PC-3 (cell line): Measurements from ENCODE around the gene METTL1. TPM values are rescaled to one million over a fixed set of nuclear protein-coding genes. Genes with fewer than 3 reads are reported as not detected.

Experiments
- ATAC-seq: fragments of 200-7000 bp; cut with Tn5 transposase; 2 replicates; pipeline ENCODE4 v1.9.1; 2020; ENCODE audit warnings: mild to moderate bottlenecking, moderate library complexity
- BruUV-seq: library from RNA; stranded (reverse); fragments of 400-500 nt; replicated peaks from 2 replicates; lab custom pipeline; 2021; lab: Mats Ljungman, UMichigan
- CTCF ChIA-PET: fragments of 300-600 bp; sonication (Branson Sonifier 250); formaldehyde crosslinking; loops from one replicate; lab custom pipeline; 2022; ENCODE audit warnings: antibody characterized with exemption; lab: Charles Lee
- POLR2A ChIA-PET: fragments of 300-600 bp; sonication (Branson Sonifier 250); formaldehyde crosslinking; loops from one replicate; lab custom pipeline; 2022; ENCODE audit warnings: antibody characterized with exemption; ENCODE audit not compliant: unreplicated experiment; lab: Charles Lee
- DNase-seq: peaks from one replicate; pipeline ENCODE4 v3.0.0-alpha.2; 2015
- H2AFZ ChIP-seq: fragments of 300-600 bp; sonication (generic); 2 replicates; pipeline ENCODE4 v1.6.0; 2016; ENCODE audit warnings: antibody characterized with exemption, low read length
- H3F3A ChIP-seq: fragments of 300-600 bp; sonication (generic); one replicate; pipeline ENCODE4 v1.6.0; 2017; ENCODE audit warnings: antibody characterized with exemption, low read length, control low read depth, mild to moderate bottlenecking; ENCODE audit not compliant: unreplicated experiment
- H3K27ac ChIP-seq: fragments of 300-600 bp; sonication (generic); 2 replicates; pipeline ENCODE4 v1.5.1; 2016; ENCODE audit warnings: mild to moderate bottlenecking, low read length
- H3K27me3 ChIP-seq: fragments of 300-600 bp; sonication (generic); 2 replicates; pipeline ENCODE4 v1.6.1; 2016; ENCODE audit warnings: low read length, mixed read lengths
- H3K36me3 ChIP-seq: fragments of 300-600 bp; sonication (generic); 2 replicates; pipeline ENCODE4 v1.6.1; 2016; ENCODE audit warnings: low read depth, mixed run types, low read length, mixed read lengths
- H3K4me1 ChIP-seq: fragments of 300-600 bp; sonication (generic); 2 replicates; pipeline ENCODE4 v1.5.1; 2016; ENCODE audit warnings: low read length; ENCODE audit not compliant: insufficient read depth
- H3K4me2 ChIP-seq: fragments of 300-600 bp; sonication (generic); 2 replicates; pipeline ENCODE4 v1.6.0; 2016; ENCODE audit warnings: low read length
- H3K4me3 ChIP-seq: fragments of 300-600 bp; sonication (generic); 2 replicates; pipeline ENCODE4 v1.5.1; 2016; ENCODE audit warnings: mild to moderate bottlenecking, low read length, mixed read lengths
- H3K79me2 ChIP-seq: fragments of 300-600 bp; sonication (generic); 2 replicates; pipeline ENCODE4 v1.6.1; 2017; ENCODE audit warnings: low read length, mixed read lengths
- H3K9ac ChIP-seq: fragments of 300-600 bp; sonication (generic); 2 replicates; pipeline ENCODE4 v1.6.0; 2016; ENCODE audit warnings: mild to moderate bottlenecking, low read length
- H3K9me2 ChIP-seq: fragments of 300-600 bp; sonication (generic); replicated peaks from 2 replicates; pipeline ENCODE4 v1.6.1; 2016; ENCODE audit warnings: mixed run types, low read length, mixed read lengths
- H3K9me3 ChIP-seq: fragments of 300-600 bp; sonication (generic); 2 replicates; pipeline ENCODE4 v1.6.1; 2016; ENCODE audit warnings: low read length, mixed read lengths
- H4K20me1 ChIP-seq: fragments of 300-600 bp; sonication (generic); 2 replicates; pipeline ENCODE4 v1.6.1; 2016; ENCODE audit warnings: low read length, mixed read lengths
- CTCF ChIP-seq: fragments of 300-600 bp; sonication (generic); conservative IDR thresholded peaks from 2 replicates; pipeline ENCODE4 v1.5.1; 2017; ENCODE audit warnings: antibody characterized with exemption, low read depth, mild to moderate bottlenecking, low read length
- EZH2 ChIP-seq: fragments of 300-600 bp; sonication (generic); IDR thresholded peaks from one replicate; pipeline ENCODE4 v1.6.1; 2017; ENCODE audit warnings: antibody characterized with exemption, mild to moderate bottlenecking, low read length; ENCODE audit not compliant: unreplicated experiment
- EZH2phosphoT487 ChIP-seq: fragments of 300-600 bp; sonication (generic); IDR thresholded peaks from 2 replicates; pipeline ENCODE4 v1.6.1; 2018; ENCODE audit warnings: mild to moderate bottlenecking, antibody characterized with exemption, low read length, borderline replicate concordance
- intact Hi-C: fragments of 100-400 bp; cut with micrococcal nuclease; formaldehyde crosslinking; loops from 2 replicates; pipeline ENCODE4 v1.9.0; 2023
- total RNA-seq: library from RNA; depleted of rRNA; stranded (reverse); fragments of >200 nt; gene quantifications from 2 replicates; pipeline ENCODE4 v1.2.3, GENCODE V29; 2014

Gene METTL1
- total RNA-seq, 1 experiment from 2014 or later = 29.8 TPM

GRCh38 chr12:57744194-57744776 is 27.6 kb downstream of the METTL1 start:
- no peak for TF ChIP-seq EZH2
- no peak for TF ChIP-seq CTCF
- no peak for TF ChIP-seq EZH2phosphoT487
- no peak for DNase-seq

GRCh38 chr12:57743769-57744168 is 28.1 kb downstream of the METTL1 start:
- no peak for DNase-seq
- H2AFZ ChIP-seq = no peak overlapping the region
- no peak overlapping the region for H3K27ac ChIP-seq
- no peaks in the 10 kb centered on the region for H3K9me3 ChIP-seq
- H3K4me2 ChIP-seq = no peak overlapping the region
- BruUV-seq = no TSS peak
- no peak for ATAC-seq
- no peaks in the 10 kb centered on the region for H3K79me2 ChIP-seq
- H3K4me1 ChIP-seq = no peaks in the 10 kb centered on the region; the same call in 1 of the 2 replicates
- POLR2A ChIA-PET = interaction anchor here (0.6 kb wide), 2 partner anchors 9 to 219 kb away, joined by 3 to 5 read pairs; no protein-coding TSS in a partner anchor
- H3K27me3 ChIP-seq = peaks cover 12% of the 10 kb centered on the region
- TF ChIP-seq EZH2 = no peak
- TF ChIP-seq EZH2phosphoT487 = no peak
- TF ChIP-seq CTCF = no peak
- peaks cover 4% of the 10 kb centered on the region for H3F3A ChIP-seq
- H3K9ac ChIP-seq = no peak overlapping the region
- CTCF ChIA-PET = no interaction called here
- H3K36me3 ChIP-seq = peaks cover 13% of the 10 kb centered on the region; the same call in 1 of the 2 replicates
- no peaks in the 10 kb centered on the region for H4K20me1 ChIP-seq
- no peak overlapping the region for H3K4me3 ChIP-seq
- H3K9me2 ChIP-seq = no peaks in the 10 kb centered on the region
- intact Hi-C loops = no loop called here

More at GRCh38 chr12:57744194-57744776, 27.6 kb downstream of the METTL1 start:
- CTCF ChIA-PET = interaction anchor here (1.2 kb wide), 1 partner anchor 18 kb away, joined by 3 read pairs; no protein-coding TSS in a partner anchor
- ATAC-seq = no peak; the same call in 1 of the 2 replicates
- no peak overlapping the region for H3K27ac ChIP-seq
- no peaks in the 10 kb centered on the region for H3K9me3 ChIP-seq
- BruUV-seq = TSS peak; percentile 22
- POLR2A ChIA-PET = interaction anchor here (0.5 to 0.6 kb wide), 3 partner anchors 10 to 219 kb away, joined by 3 to 5 read pairs (median 4); no protein-coding TSS in a partner anchor
- peak overlapping the region; percentile 76; the same call in 1 of the 2 replicates for H2AFZ ChIP-seq
- no peaks in the 10 kb centered on the region; the same call in 1 of the 2 replicates for H3K4me1 ChIP-seq
- H3K36me3 ChIP-seq = peaks cover 18% of the 10 kb centered on the region
- no peaks in the 10 kb centered on the region for H3K9me2 ChIP-seq
- peaks cover 3% of the 10 kb centered on the region; the same call in 1 of the 2 replicates for H3K79me2 ChIP-seq
- peak overlapping the region; percentile 86 for H3K4me3 ChIP-seq
- H3K4me2 ChIP-seq = peak overlapping the region; percentile 97
- H3F3A ChIP-seq = peaks cover 4% of the 10 kb centered on the region
- peaks cover 7% of the 10 kb centered on the region for H3K27me3 ChIP-seq
- peak overlapping the region; percentile 88; the same call in 1 of the 2 replicates for H3K9ac ChIP-seq
- intact Hi-C loops = no loop called here
- H4K20me1 ChIP-seq = no peaks in the 10 kb centered on the region
